ENCODE data around the gene GRID2. TPM values are rescaled to one million over a fixed set of nuclear protein-coding genes. Genes with fewer than 3 reads are reported as not detected.

GRID2 gene
- under 1 TPM in 1 of 4 donors, not detected in 3; 0.16 TPM for total RNA-seq

DNA sequence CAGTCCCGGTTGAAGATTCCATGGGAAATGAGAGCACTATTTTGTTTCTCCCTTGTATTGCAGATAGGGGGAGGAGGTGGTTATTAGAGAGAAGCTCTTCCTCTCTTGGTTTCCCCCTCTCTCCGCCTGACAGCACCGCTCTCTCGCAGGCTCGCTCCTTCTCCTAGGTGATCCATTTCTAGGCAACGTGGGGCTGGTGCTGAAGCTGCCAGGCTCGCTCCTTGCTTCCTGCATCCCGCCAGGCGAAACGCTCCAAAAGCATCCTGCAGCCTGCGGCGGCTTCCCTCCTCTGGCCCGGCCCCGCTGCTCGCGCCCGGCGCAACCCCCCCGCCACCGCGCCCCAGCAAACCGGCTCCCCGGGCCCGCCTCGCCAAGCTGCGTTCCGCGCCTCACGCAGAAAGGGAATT is at the start of gene GRID2:
TSS of gene GRID2 (plus strand) at position 346 of the 407 bp plus-strand sequence.
- in situ Hi-C loops (cut with MboI; ENCODE audit: low pct_ligation_motif_present in 1 of 4, low pct_unique_long_range_greater_than_20kb in 1 of 4, low sequenced_read_pairs in 3 of 4) = no loop called here
- H3K27ac ChIP-seq = no peak within 1 kb of the TSS
- DNase-seq = no peak
- no peaks in the 10 kb centered on the region for H3K9me3 ChIP-seq
- peaks cover 0 to 26% (median 19%) of the 10 kb centered on the region in 4 donors for H3K4me1 ChIP-seq
- H3K4me3 ChIP-seq = peak within 1 kb of the TSS in 1 of 4 donors; percentile 46
- 0 to 15% methylated on average over 1 to 20 of the region's 29 CpGs for WGBS, 2 donors (ENCODE audit: low coverage in 1 of 2)
- intact Hi-C loops (cut with DNase I; ENCODE audit: low total_unique reads) = no loop called here
- H3K27me3 ChIP-seq = peaks cover 86% of the 10 kb centered on the region
- TF ChIP-seq POLR2A (IDR thresholded peaks at IDR 0.05) (no peak), EP300 (IDR thresholded peaks at IDR 0.05; ENCODE audit: low read depth) (no peak), POLR2AphosphoS5 (IDR thresholded peaks at IDR 0.05) (no peak)
- TF ChIP-seq, protein P1, sequence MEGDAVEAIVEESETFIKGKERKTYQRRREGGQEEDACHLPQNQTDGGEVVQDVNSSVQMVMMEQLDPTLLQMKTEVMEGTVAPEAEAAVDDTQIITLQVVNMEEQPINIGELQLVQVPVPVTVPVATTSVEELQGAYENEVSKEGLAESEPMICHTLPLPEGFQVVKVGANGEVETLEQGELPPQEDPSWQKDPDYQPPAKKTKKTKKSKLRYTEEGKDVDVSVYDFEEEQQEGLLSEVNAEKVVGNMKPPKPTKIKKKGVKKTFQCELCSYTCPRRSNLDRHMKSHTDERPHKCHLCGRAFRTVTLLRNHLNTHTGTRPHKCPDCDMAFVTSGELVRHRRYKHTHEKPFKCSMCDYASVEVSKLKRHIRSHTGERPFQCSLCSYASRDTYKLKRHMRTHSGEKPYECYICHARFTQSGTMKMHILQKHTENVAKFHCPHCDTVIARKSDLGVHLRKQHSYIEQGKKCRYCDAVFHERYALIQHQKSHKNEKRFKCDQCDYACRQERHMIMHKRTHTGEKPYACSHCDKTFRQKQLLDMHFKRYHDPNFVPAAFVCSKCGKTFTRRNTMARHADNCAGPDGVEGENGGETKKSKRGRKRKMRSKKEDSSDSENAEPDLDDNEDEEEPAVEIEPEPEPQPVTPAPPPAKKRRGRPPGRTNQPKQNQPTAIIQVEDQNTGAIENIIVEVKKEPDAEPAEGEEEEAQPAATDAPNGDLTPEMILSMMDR (IDR thresholded peaks at IDR 0.05) = no peak
- no peaks in the 10 kb centered on the region for H3K36me3 ChIP-seq

DNA sequence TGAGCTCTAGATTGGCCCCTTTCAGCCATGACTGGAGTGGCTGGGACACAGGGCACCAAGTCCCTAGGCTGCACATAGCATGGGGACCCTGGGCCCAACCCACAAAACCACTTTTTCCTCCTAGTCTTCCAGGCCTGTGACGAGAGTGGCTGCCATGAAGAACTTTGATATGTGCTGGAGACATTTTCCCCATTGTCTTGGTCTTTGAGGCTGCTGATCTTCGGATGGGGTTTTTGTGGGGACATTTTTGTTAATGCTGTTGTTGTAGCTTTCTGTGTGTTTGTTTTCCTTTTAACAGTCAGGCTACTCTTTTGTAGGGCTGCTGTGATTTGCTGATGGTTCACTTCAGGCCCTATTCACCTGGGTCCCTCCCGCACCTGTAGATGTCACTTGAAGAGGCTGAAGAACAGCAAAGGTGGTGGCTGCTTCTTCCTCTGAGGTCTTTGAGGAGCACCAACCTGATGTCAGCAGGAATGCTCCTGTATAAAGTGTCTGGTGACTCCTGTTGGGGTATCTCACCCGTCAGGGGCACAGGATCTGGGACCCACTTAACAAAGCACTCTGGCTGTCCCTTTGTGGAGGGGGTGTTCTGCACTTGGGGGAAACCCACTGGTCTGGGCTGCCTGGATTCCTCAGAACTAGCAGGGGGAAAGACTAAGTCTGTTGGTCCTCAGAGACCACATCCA is 49.6 kb upstream of the GRID2 start:
- no peak overlapping the region for H3K4me3 ChIP-seq
- 68 to 79% methylated on average over 2 to 4 of the region's 4 CpGs for WGBS, 2 donors (ENCODE audit: low coverage in 1 of 2)
- no peaks in the 10 kb centered on the region for H3K36me3 ChIP-seq
- in situ Hi-C loops (cut with MboI; ENCODE audit: low pct_ligation_motif_present in 1 of 4, low pct_unique_long_range_greater_than_20kb in 1 of 4, low sequenced_read_pairs in 3 of 4) = no loop called here
- no peaks in the 10 kb centered on the region for H3K9me3 ChIP-seq
- no peak overlapping the region for H3K27ac ChIP-seq
- TF ChIP-seq, protein P1 (IDR thresholded peaks at IDR 0.05) = no peak
- TF ChIP-seq POLR2A (IDR thresholded peaks at IDR 0.05) (no peak), EP300 (IDR thresholded peaks at IDR 0.05; ENCODE audit: low read depth) (no peak), POLR2AphosphoS5 (IDR thresholded peaks at IDR 0.05) (no peak)
- H3K27me3 ChIP-seq = no peaks in the 10 kb centered on the region
- intact Hi-C loops (cut with DNase I; ENCODE audit: low total_unique reads) = no loop called here
- no peaks in the 10 kb centered on the region for H3K4me1 ChIP-seq
- DNase-seq = no peak

DNA sequence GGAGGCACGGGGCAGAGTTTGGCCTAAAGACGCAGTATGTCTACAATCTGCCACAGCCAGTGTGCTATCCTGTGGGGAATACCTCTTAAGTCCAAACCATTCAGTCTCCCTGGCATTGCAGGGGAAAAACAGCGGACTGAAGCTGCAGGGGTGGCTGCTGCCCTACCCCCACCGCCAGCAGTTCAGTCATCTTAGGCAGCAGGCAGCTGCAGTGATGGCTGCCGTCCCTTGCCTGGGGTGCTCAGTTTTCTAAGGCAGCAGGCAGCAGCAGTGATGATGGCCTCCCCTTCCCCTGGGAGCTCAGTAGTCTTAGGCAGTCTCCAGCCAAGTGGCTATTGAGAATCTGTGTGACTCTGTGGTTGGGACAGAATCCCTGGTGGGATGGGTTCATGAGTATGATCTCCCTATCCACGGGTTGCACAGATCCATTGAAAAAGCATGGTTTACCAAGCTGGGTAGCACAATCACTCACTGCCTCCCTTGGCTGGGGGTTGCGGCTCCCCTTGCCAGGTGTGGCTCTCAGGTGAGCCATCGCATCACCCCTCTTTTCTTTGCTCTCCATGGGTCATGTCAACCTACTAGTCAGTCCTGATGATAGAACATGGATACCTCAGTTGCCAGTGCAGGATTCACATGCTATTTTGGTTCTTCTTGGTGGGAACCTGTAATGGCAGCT is 48.9 kb upstream of the GRID2 start:
- no peaks in the 10 kb centered on the region for H3K36me3 ChIP-seq
- intact Hi-C loops (cut with DNase I; ENCODE audit: low total_unique reads) = no loop called here
- no peak overlapping the region for H3K4me3 ChIP-seq
- no peak overlapping the region for H3K27ac ChIP-seq
- H3K27me3 ChIP-seq = no peaks in the 10 kb centered on the region
- H3K4me1 ChIP-seq = no peaks in the 10 kb centered on the region
- H3K9me3 ChIP-seq = no peaks in the 10 kb centered on the region
- TF ChIP-seq, protein P1 (IDR thresholded peaks at IDR 0.05) = no peak
- no peak for TF ChIP-seq EP300 (IDR thresholded peaks at IDR 0.05; ENCODE audit: low read depth)
- TF ChIP-seq POLR2AphosphoS5 (IDR thresholded peaks at IDR 0.05) = no peak
- no peak for TF ChIP-seq POLR2A (IDR thresholded peaks at IDR 0.05)
- 85% methylated on average over 8 of the region's 8 CpGs; no CpG with 5 or more reads in 1 of the 2 donors for WGBS, 2 donors (ENCODE audit: low coverage in 1 of 2)
- no peak for DNase-seq
- in situ Hi-C loops (cut with MboI; ENCODE audit: low pct_ligation_motif_present in 1 of 4, low pct_unique_long_range_greater_than_20kb in 1 of 4, low sequenced_read_pairs in 3 of 4) = no loop called here

DNA sequence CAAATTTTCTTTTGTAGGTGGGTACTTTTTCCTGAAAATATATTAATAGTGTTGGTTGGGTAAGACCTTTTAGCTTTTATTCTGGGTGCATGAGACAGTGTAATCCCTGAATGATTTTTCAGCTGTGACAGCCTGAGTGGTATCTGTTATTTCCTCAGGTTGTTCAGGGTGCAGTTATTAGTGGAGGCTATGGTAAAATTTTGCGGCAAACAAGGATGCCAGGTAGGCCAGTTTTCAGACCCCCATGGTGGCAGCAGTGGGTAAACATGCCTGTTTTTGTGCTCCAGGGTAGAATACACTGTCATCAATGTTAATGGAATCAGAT is 47.9 kb upstream of the GRID2 start:
- H3K27me3 ChIP-seq = no peaks in the 10 kb centered on the region
- no peaks in the 10 kb centered on the region for H3K4me1 ChIP-seq
- in situ Hi-C loops (cut with MboI; ENCODE audit: low pct_ligation_motif_present in 1 of 4, low pct_unique_long_range_greater_than_20kb in 1 of 4, low sequenced_read_pairs in 3 of 4) = no loop called here
- no peaks in the 10 kb centered on the region for H3K9me3 ChIP-seq
- intact Hi-C loops (cut with DNase I; ENCODE audit: low total_unique reads) = no loop called here
- no peak overlapping the region for H3K4me3 ChIP-seq
- WGBS, 2 donors (ENCODE audit: low coverage in 1 of 2) = 100% methylated on average over 1 of the region's 1 CpG; no CpG with 5 or more reads in 1 of the 2 donors
- no peak for DNase-seq
- H3K36me3 ChIP-seq = no peaks in the 10 kb centered on the region
- no peak overlapping the region for H3K27ac ChIP-seq
- TF ChIP-seq, protein P1 (IDR thresholded peaks at IDR 0.05) = no peak

Data from transverse colon (tissue), 4 donors.